HG03139 (cell line): Measurements from ENCODE around the gene CCDC157.

Experiments used
- ATAC-seq: cut with Tn5 transposase; IDR thresholded peaks from one replicate; pipeline ENCODE4 v1.9.1; 2021; ENCODE audit not compliant: unreplicated experiment

The CCDC157 gene

GRCh38 chr22:30351226-30351625 lies 5.6 kb upstream of the CCDC157 start:
- no peak for ATAC-seq

GRCh38 chr22:30354644-30355043 lies 2.2 kb upstream of the CCDC157 start:
- ATAC-seq, result no peak

DNA sequence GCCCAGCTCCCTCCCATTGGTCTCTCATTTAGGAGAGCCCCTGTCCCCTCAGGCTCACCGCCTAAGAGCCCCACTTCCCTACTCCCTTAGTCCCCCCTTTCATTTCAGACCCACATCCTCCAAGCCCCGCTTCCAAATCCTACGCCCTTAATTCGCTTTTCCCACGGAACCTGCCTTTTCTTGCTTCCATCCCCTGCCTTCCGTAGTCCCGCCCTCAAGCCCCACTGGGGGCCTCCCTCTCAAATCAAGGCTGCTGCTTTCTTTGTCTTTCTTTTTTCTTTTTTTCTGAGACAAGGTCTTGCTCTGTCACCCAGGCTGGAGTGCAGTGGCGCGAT lies 396 bp downstream of the CCDC157 start:
- no peak for ATAC-seq

DNA sequence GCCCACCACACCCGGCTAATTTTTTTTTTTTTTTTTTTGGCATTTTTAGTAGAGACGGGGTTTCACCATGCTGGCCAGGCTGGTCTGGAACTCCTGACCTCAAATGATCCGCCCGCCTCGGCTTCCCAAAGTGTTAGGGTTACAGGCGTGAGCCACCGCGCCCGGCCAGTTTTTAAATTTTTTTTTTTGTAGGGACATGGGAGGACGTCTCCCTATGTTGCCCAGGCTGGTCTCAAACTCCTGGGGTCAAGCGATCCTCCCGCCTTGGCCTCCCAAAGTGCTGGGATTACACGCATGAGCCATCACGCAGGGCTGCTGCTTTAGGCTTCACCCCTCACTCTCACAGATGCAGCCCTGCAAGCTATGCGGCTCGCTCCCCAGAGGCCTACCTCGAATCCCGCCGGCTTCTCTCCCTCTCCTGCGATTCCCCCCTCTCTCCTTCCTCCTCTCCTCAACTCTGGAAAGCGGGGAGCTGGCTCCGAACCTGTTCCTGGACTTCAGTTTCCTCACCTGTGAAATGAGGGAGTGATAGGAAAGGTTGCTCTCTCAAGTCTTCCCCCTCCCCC lies 926 bp downstream of the CCDC157 start:
- no peak for ATAC-seq

- no peak for ATAC-seq
Measured at GRCh38 chr22:30358541-30358940, 1.7 kb downstream of the CCDC157 start.

GRCh38 chr22:30361916-30362650 lies 5.3 kb downstream of the CCDC157 start:
- ATAC-seq, result no peak

GRCh38 chr22:30362651-30363281 lies 6.0 kb downstream of the CCDC157 start:
- no peak for ATAC-seq

- no peak for ATAC-seq
Measured at GRCh38 chr22:30365891-30366290, 9.1 kb downstream of the CCDC157 start.

- no peak for ATAC-seq
Measured at GRCh38 chr22:30368420-30368819, 11.6 kb downstream of the CCDC157 start.

- no peak for ATAC-seq
Measured at GRCh38 chr22:30370641-30371230, 13.9 kb downstream of the CCDC157 start.

- ATAC-seq, result no peak
Measured at GRCh38 chr22:30371321-30371720, 14.5 kb downstream of the CCDC157 start.

DNA sequence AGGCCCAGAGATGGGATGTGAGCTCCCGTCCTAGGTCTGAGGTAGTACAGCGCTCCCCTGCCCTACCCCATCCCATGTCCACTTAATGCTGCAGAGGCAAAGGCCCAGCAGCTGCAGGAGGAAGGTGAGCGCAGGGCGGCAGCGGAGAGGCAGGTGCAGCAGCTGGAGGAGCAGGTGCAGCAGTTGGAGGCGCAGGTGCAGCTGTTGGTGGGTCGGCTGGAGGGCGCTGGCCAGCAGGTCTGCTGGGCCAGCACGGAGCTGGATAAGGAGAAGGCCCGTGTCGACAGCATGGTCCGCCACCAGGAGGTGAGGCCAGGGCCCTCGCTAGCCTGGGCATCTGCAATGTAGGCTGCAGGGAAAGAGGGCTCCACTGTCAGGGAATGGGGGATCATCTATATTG lies 15.2 kb downstream of the CCDC157 start:
- ATAC-seq, result no peak

- ATAC-seq, result no peak
Measured at GRCh38 chr22:30372915-30373314, 16.1 kb downstream of the CCDC157 start.

- ATAC-seq, result no peak
Measured at GRCh38 chr22:30373331-30374325, 16.8 kb downstream of the CCDC157 start.

GRCh38 chr22:30375312-30375849 lies 18.6 kb downstream of the CCDC157 start:
- ATAC-seq, result no peak

DNA sequence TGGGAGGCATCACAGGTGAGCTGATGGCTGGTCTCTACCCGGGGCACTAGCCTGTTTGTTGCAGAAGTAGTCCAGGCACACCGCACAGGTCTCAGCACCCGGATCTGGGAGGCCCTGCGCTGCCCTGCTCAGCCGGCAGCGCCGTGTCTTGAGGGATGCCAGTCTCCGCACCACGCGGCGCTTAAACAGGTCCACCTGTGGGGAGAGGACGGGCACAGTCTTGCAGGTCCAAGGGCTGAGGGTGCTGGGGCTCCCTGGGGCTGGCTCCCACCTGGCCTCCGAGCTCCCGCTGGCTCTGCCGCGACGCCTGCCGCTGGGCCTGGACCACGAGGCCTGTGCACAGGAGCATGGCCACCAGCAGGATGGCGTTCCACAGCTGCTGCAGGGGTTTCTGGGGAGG lies 23.2 kb downstream of the CCDC157 start:
- no peak for ATAC-seq

- no peak for ATAC-seq
Measured at GRCh38 chr22:30381264-30381663, 24.5 kb downstream of the CCDC157 start.

- ATAC-seq, result no peak
Measured at GRCh38 chr22:30382340-30382739, 25.5 kb downstream of the CCDC157 start.

DNA sequence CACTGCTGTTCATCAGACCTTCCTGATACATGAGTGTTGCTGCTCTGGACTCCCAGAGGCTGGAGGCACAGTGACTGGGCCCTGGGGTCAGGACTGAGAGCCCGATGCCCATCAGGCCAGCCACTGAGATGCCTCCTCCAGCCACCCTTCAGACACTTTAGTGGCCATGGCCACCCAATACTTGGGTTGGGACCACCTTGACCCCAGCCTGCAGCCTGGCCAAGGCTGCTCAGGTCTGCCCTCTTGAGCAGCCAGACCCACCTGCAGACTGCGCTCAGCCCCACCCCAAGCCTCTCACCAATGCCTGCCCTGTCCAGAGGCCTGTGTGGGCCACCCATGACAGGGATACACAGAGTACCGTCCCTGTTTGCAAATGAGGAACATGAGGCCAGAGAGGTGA lies 26.3 kb downstream of the CCDC157 start:
- no peak for ATAC-seq

DNA sequence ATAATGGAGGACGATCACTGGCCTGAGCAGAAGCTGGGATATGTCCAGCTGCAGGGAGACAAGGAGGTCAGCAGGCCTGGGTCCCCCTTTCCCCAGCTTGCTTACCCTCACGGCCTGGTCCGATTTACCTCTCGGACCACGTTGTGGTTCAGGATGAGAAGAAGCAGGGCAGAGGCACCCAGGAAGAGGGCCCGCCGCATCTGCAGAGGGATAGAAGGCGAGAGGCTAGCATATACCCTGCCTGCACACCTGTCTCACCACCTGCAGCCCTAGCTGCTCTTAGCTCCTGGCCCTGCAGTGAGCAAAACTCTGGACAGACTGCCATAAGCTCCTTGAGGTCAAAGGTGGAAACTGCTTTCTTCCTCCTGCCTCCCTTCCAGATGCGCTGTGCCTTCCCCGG lies 29.1 kb downstream of the CCDC157 start:
- ATAC-seq, result no peak

DNA sequence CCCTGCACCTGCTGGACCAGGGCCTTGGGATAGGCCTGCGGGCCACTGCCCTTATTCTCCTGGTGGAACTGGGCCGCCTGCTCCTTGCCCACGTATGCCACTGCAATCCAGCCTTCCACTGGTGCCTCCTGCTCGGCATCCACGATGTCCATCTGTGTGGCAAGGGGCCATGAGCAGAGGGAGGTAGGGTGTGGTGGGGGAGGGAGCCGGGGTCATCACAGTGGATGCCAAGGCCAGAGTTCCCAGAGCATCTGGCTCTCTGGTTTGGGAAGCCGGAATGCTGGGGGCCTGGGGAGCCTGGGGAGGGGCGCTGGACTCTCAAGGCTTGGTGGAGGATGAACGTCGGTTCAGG lies 29.8 kb downstream of the CCDC157 start:
- ATAC-seq, result no peak
